Measurements from ENCODE around the gene CTIF.

The CTIF gene

DNA sequence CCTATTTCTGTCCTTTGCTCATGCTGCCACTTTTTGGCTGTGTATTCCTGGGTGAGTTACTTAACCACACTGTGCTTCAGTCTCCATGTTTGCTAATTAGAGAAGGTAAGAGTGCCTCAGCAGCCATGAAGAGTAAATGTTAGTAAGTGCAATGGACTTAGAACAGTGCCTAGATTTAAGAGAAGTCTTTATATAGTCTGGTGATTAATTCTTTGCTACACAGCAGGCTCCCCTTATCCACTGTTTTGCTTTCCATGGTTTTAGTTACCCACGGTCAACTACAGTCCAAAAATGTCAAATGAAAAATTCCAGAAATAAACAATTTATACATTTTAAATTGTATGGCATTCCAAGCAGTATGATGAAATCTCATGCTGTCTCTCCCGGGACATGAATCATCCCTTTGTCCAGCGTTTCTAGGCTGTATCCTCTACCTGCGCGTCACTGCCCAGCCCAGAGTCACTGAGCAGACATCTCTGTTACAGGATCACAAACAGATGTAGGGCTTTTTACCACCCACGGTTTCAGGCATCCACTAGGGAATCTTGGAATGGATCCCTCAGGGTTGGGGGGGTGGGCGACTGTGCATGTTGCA, 91.0 kb downstream of the CTIF start:
- no peaks in the 10 kb centered on the region for H3K27me3 ChIP-seq (ENCODE audit: control insufficient read depth in 1 of 2, insufficient read depth in 2 of 2, low read length in 2 of 2)
- no peak overlapping the region for H3K9ac ChIP-seq (ENCODE audit: low read depth in 1 of 2, low read length in 2 of 2)
- H3K36me3 ChIP-seq (ENCODE audit: control insufficient read depth in 1 of 2, insufficient read depth in 2 of 2, low read length in 2 of 2): peaks cover 4% of the 10 kb centered on the region in 2 donors
- no peak overlapping the region for H3K4me3 ChIP-seq (ENCODE audit: low read depth in 1 of 2, low read length in 2 of 2)
- H3K4me1 ChIP-seq (ENCODE audit: control insufficient read depth in 1 of 2, insufficient read depth in 2 of 2, low read length in 2 of 2): no peaks in the 10 kb centered on the region
- H3K9me3 ChIP-seq (ENCODE audit: control insufficient read depth in 1 of 2, low read length in 2 of 2): no peaks in the 10 kb centered on the region
- H3K27ac ChIP-seq (ENCODE audit: low read depth, low read length): no peak overlapping the region

DNA sequence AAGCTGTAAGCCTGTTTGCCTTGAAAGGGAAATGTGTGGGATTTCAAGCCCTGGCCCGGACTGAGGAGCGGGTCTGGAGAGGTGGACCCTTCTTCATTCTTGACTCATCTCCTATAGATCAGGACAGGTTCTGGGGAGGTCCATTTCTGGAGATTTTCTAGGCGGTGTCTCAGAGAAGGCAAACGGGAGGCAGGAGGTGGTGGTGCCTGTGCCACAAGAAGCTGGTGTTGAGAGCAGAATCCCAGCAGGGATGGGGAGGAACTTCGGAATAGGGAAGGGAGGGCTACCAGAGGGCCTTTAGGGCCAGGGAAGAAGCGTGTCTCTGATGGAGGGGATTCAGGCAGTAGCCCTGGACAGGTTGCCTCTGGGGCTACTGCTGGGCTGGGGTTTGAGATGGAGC, 93.0 kb downstream of the CTIF start:
- H3K27me3 ChIP-seq (ENCODE audit: control insufficient read depth in 1 of 2, insufficient read depth in 2 of 2, low read length in 2 of 2): no peaks in the 10 kb centered on the region
- no peaks in the 10 kb centered on the region for H3K4me1 ChIP-seq (ENCODE audit: control insufficient read depth in 1 of 2, insufficient read depth in 2 of 2, low read length in 2 of 2)
- H3K36me3 ChIP-seq (ENCODE audit: control insufficient read depth in 1 of 2, insufficient read depth in 2 of 2, low read length in 2 of 2): peaks cover 4% of the 10 kb centered on the region in 2 donors
- H3K9me3 ChIP-seq (ENCODE audit: control insufficient read depth in 1 of 2, low read length in 2 of 2): no peaks in the 10 kb centered on the region
- H3K9ac ChIP-seq (ENCODE audit: low read depth in 1 of 2, low read length in 2 of 2): no peak overlapping the region
- H3K27ac ChIP-seq (ENCODE audit: low read depth, low read length): no peak overlapping the region
- no peak overlapping the region for H3K4me3 ChIP-seq (ENCODE audit: low read depth in 1 of 2, low read length in 2 of 2)

DNA sequence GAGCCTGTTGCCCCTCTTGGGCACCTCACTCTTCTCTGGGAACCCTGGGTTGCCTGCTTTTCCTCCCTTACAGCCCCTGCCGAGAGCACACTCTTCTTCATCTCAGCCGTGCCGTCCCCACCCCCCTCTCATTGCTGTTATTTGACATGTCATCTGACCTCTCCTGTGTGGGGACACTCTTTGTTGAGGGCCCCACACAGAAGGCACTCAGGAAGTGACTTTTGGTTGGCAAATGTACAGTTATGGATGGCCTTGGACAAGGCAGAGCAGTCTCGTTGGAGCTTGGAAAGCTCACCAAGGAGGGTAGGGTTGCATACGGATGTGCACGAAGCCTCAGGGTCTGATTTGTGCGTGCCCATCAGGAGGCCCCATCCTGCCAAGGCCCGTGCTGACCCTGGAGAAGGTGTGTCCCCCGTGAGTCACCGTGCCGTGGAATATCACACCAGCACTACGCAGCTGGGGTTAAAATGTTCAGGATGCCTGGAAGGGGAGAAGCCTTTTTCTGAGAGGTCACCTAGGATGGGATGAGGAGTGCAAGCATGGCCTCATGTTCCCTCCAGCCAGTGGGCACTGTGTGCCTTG, 93.9 kb downstream of the CTIF start:
- Histone ChIP-seq H3K27me3 (ENCODE audit: control insufficient read depth in 1 of 2, insufficient read depth in 2 of 2, low read length in 2 of 2) (no peaks in the 10 kb centered on the region), H3K9me3 (ENCODE audit: control insufficient read depth in 1 of 2, low read length in 2 of 2) (no peaks in the 10 kb centered on the region), H3K36me3 (ENCODE audit: control insufficient read depth in 1 of 2, insufficient read depth in 2 of 2, low read length in 2 of 2) (peaks cover 4% of the 10 kb centered on the region in 2 donors), H3K4me3 (ENCODE audit: low read depth in 1 of 2, low read length in 2 of 2) (no peak overlapping the region), H3K9ac (ENCODE audit: low read depth in 1 of 2, low read length in 2 of 2) (no peak overlapping the region), H3K27ac (ENCODE audit: low read depth, low read length) (no peak overlapping the region), H3K4me1 (ENCODE audit: control insufficient read depth in 1 of 2, insufficient read depth in 2 of 2, low read length in 2 of 2) (no peaks in the 10 kb centered on the region)

DNA sequence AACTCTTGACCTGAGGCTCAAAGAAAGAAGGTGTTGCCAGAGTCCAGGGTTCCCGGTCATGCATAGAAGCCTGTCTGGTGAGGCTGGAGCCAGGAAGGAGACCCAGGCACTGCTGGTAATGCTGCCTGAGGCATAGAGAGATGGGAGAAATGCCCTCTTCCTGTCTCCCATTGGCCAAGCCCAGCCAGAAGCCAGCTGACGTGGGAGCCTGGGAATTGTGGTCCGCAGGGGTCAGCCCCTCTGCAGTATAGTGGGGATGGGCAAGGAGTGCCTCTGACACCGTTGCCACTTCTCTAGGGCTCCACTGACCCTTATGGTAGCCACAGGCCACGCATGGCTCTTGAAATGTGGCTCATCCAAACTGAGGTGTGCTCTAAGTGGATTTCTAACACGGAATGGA, 95.7 kb downstream of the CTIF start:
- no peaks in the 10 kb centered on the region for H3K9me3 ChIP-seq (ENCODE audit: control insufficient read depth in 1 of 2, low read length in 2 of 2)
- H3K36me3 ChIP-seq (ENCODE audit: control insufficient read depth in 1 of 2, insufficient read depth in 2 of 2, low read length in 2 of 2): no peaks in the 10 kb centered on the region
- H3K27ac ChIP-seq (ENCODE audit: low read depth, low read length): no peak overlapping the region
- no peak overlapping the region for H3K9ac ChIP-seq (ENCODE audit: low read depth in 1 of 2, low read length in 2 of 2)
- no peaks in the 10 kb centered on the region for H3K4me1 ChIP-seq (ENCODE audit: control insufficient read depth in 1 of 2, insufficient read depth in 2 of 2, low read length in 2 of 2)
- H3K4me3 ChIP-seq (ENCODE audit: low read depth in 1 of 2, low read length in 2 of 2): no peak overlapping the region
- H3K27me3 ChIP-seq (ENCODE audit: control insufficient read depth in 1 of 2, insufficient read depth in 2 of 2, low read length in 2 of 2): no peaks in the 10 kb centered on the region

DNA sequence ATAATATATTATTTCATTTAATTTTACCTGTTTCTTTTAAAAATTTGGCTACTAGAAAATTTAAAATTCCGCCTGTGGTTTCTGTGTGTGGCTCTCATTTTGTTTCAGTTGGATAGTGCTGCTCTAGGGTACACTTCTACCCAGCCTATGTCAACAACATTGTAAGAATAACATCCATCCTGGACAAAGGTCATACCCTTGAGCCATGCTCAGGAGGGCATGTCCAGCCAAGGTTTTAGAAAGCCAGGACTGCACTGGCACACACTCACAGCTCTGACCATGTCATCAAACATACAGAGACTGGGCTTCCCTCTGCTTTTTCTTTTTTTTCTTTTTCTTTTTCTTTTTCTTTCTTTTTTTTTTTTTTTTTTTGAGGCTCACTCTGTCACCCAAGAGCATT, 96.1 kb downstream of the CTIF start:
- no peaks in the 10 kb centered on the region for H3K27me3 ChIP-seq (ENCODE audit: control insufficient read depth in 1 of 2, insufficient read depth in 2 of 2, low read length in 2 of 2)
- H3K36me3 ChIP-seq (ENCODE audit: control insufficient read depth in 1 of 2, insufficient read depth in 2 of 2, low read length in 2 of 2): no peaks in the 10 kb centered on the region

DNA sequence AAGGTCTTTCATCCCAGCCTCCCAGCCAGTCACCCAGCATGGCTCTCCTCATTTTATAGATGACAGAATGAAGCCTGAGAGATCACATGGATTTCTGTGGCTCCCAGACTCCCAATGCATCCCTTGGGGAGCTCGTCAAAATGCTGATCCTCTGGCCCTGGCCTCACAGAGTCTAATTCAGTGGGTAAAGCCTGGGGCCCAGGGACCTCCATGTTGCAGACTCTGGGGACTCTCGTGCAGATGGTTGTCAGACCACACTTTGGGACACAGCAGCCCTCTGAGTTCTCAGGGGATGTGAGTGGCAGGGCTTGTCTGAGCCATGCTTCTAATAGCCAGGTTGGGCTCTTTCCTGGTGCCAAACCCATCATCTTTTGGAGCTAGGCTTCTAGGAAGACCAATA, 97.0 kb downstream of the CTIF start:
- H3K9ac ChIP-seq (ENCODE audit: low read depth in 1 of 2, low read length in 2 of 2): no peak overlapping the region
- no peak overlapping the region for H3K27ac ChIP-seq (ENCODE audit: low read depth, low read length)
- H3K4me1 ChIP-seq (ENCODE audit: control insufficient read depth in 1 of 2, insufficient read depth in 2 of 2, low read length in 2 of 2): no peaks in the 10 kb centered on the region
- H3K36me3 ChIP-seq (ENCODE audit: control insufficient read depth in 1 of 2, insufficient read depth in 2 of 2, low read length in 2 of 2): no peaks in the 10 kb centered on the region
- H3K4me3 ChIP-seq (ENCODE audit: low read depth in 1 of 2, low read length in 2 of 2): no peak overlapping the region
- no peaks in the 10 kb centered on the region for H3K9me3 ChIP-seq (ENCODE audit: control insufficient read depth in 1 of 2, low read length in 2 of 2)
- no peaks in the 10 kb centered on the region for H3K27me3 ChIP-seq (ENCODE audit: control insufficient read depth in 1 of 2, insufficient read depth in 2 of 2, low read length in 2 of 2)

More for the DNA sequence above, 96.1 kb downstream of the CTIF start:
- Histone ChIP-seq H3K4me1 (ENCODE audit: control insufficient read depth in 1 of 2, insufficient read depth in 2 of 2, low read length in 2 of 2) (no peaks in the 10 kb centered on the region), H3K27ac (ENCODE audit: low read depth, low read length) (no peak overlapping the region), H3K4me3 (ENCODE audit: low read depth in 1 of 2, low read length in 2 of 2) (no peak overlapping the region), H3K9me3 (ENCODE audit: control insufficient read depth in 1 of 2, low read length in 2 of 2) (no peaks in the 10 kb centered on the region), H3K9ac (ENCODE audit: low read depth in 1 of 2, low read length in 2 of 2) (no peak overlapping the region)

DNA sequence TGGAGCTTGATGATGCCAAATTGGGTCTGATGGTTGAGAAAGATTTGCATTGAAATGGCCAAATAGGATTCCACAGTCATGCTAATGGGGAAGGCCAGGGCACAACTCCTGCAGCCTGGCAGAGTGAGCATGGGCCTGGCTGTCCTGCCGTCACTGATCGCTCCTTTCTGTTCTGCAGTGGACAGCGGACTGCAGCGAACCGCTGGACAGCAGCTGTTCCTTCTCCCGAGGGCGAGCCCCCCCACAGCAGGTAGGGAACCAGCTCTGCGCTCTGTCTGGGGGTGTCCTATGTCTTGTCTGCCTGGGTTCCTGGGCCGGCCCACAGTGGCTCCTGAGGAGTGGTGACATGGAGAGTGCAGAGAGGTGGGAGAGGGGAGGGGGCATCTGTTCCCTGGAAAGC, 97.6 kb downstream of the CTIF start:
- Histone ChIP-seq H3K9ac (ENCODE audit: low read depth in 1 of 2, low read length in 2 of 2) (no peak overlapping the region), H3K27ac (ENCODE audit: low read depth, low read length) (no peak overlapping the region), H3K27me3 (ENCODE audit: control insufficient read depth in 1 of 2, insufficient read depth in 2 of 2, low read length in 2 of 2) (no peaks in the 10 kb centered on the region), H3K4me1 (ENCODE audit: control insufficient read depth in 1 of 2, insufficient read depth in 2 of 2, low read length in 2 of 2) (no peaks in the 10 kb centered on the region), H3K36me3 (ENCODE audit: control insufficient read depth in 1 of 2, insufficient read depth in 2 of 2, low read length in 2 of 2) (no peaks in the 10 kb centered on the region), H3K4me3 (ENCODE audit: low read depth in 1 of 2, low read length in 2 of 2) (no peak overlapping the region), H3K9me3 (ENCODE audit: control insufficient read depth in 1 of 2, low read length in 2 of 2) (no peaks in the 10 kb centered on the region)

DNA sequence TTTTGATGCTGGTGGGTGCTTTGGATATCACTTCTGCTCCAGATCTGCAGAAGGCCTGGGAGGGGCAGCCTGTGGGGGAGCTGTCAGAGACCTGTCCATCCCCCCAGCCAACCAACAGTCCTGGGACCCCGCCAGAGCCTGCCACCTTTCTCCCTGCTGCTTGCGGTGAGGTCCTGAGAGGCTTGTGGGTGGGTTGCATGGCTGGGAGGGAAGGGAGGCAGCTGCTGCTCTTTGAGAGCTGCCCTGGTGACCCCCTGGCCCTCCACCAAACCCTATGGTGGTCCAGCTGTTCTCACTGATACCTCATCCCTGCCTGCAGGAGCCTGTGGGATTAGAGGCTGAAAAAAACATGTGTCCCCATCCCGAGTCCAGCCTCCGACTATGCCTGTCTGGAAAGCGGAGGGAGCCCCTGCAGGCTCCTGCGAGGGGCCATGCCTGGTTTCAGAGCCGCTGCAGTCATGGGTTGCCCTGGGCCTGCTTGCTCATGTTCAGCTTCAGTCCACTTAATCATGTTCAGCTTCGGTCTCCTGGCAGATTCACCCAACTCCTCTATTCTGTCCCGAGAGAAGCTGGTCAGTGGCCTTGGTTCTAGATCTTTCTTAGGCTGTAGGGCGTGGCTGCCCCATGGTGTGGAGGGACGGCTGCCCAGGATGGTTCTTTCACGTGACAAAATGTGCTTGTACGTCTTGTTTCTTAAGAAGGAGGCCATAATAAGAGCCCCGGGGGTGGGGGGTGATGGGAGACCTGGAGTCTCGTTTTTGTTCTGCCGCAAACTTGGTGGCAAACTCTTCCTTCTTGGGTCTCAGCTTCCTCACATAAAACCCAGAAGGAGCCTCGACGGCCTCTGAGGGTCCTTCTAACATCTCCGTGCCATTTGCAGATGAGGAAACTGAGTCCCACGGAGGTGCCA, 98.5 kb downstream of the CTIF start:
- no peaks in the 10 kb centered on the region for H3K4me1 ChIP-seq (ENCODE audit: control insufficient read depth in 1 of 2, insufficient read depth in 2 of 2, low read length in 2 of 2)
- H3K27ac ChIP-seq (ENCODE audit: low read depth, low read length): no peak overlapping the region
- no peaks in the 10 kb centered on the region for H3K9me3 ChIP-seq (ENCODE audit: control insufficient read depth in 1 of 2, low read length in 2 of 2)
- no peak overlapping the region for H3K9ac ChIP-seq (ENCODE audit: low read depth in 1 of 2, low read length in 2 of 2)
- H3K4me3 ChIP-seq (ENCODE audit: low read depth in 1 of 2, low read length in 2 of 2): no peak overlapping the region
- H3K27me3 ChIP-seq (ENCODE audit: control insufficient read depth in 1 of 2, insufficient read depth in 2 of 2, low read length in 2 of 2): no peaks in the 10 kb centered on the region
- H3K36me3 ChIP-seq (ENCODE audit: control insufficient read depth in 1 of 2, insufficient read depth in 2 of 2, low read length in 2 of 2): no peaks in the 10 kb centered on the region

DNA sequence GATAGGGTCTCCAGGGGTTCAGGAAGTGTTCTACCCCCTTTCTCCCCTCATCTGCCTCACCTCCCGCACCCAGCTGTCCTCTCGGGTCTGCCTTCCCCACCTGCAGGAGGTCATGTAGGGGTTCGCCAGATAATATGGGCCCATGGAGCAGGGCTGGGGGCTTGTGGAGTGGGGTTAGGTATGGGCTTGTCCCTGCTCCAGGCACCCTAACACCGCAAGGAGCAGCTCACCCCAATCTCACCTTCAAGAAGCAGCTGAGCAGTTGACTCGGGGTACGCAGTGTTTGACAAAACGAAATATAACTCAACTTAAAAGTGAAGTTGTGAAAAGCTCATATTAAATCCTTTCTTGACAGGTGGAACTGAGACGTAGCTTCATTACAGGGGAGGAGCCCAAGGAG, 99.6 kb downstream of the CTIF start:
- Histone ChIP-seq H3K4me1 (ENCODE audit: control insufficient read depth in 1 of 2, insufficient read depth in 2 of 2, low read length in 2 of 2) (no peaks in the 10 kb centered on the region), H3K36me3 (ENCODE audit: control insufficient read depth in 1 of 2, insufficient read depth in 2 of 2, low read length in 2 of 2) (peaks cover 0 to 2% of the 10 kb centered on the region in 2 donors)

More for the DNA sequence above, 99.6 kb downstream of the CTIF start:
- Histone ChIP-seq H3K9me3 (ENCODE audit: control insufficient read depth in 1 of 2, low read length in 2 of 2) (no peaks in the 10 kb centered on the region), H3K27ac (ENCODE audit: low read depth, low read length) (no peak overlapping the region), H3K27me3 (ENCODE audit: control insufficient read depth in 1 of 2, insufficient read depth in 2 of 2, low read length in 2 of 2) (no peaks in the 10 kb centered on the region), H3K4me3 (ENCODE audit: low read depth in 1 of 2, low read length in 2 of 2) (no peak overlapping the region), H3K9ac (ENCODE audit: low read depth in 1 of 2, low read length in 2 of 2) (no peak overlapping the region)
